NOMO-1 treated with dmso at 0.1 percent for 144 hours (cell line): ENCODE measurements around the gene SERINC5.
"Not testable (repeated sequence)": the region's sequence is repeated elsewhere in the genome, so short reads cannot be mapped to it uniquely, and the experiment has no call there.

Experiments used
- DNase-seq: peaks from one replicate; lab custom pipeline; 2025; ENCODE audit not compliant: unreplicated experiment; lab: John Stamatoyannopoulos, UW

SERINC5 gene

GRCh38 chr5:80255811-80256712 lies at the start of gene SERINC5:
SERINC5 (minus strand) TSS chr5:80256048; CDS start chr5:80255922, 126 bp downstream.
- DNase-seq: peak; percentile 79

GRCh38 chr5:80302636-80303035 lies 46.8 kb upstream of the SERINC5 start:
- DNase-seq: no peak

GRCh38 chr5:80301342-80301741 lies 45.5 kb upstream of the SERINC5 start:
- not testable (repeated sequence) for DNase-seq

- not testable (repeated sequence) for DNase-seq
Observed at GRCh38 chr5:80300796-80301195, 44.9 kb upstream of the SERINC5 start.

- DNase-seq: no peak
Observed at GRCh38 chr5:80300125-80300524, 44.3 kb upstream of the SERINC5 start.

GRCh38 chr5:80299601-80300000 lies 43.8 kb upstream of the SERINC5 start:
- DNase-seq: no peak

- DNase-seq: no peak
Observed at GRCh38 chr5:80296121-80296520, 40.3 kb upstream of the SERINC5 start.

- DNase-seq: no peak
Observed at GRCh38 chr5:80291761-80292160, 35.9 kb upstream of the SERINC5 start.

GRCh38 chr5:80289320-80289719 lies 33.5 kb upstream of the SERINC5 start:
- no peak for DNase-seq

- DNase-seq: no peak
Observed at GRCh38 chr5:80288177-80288576, 32.3 kb upstream of the SERINC5 start.

- no peak for DNase-seq
Observed at GRCh38 chr5:80284720-80285119, 28.9 kb upstream of the SERINC5 start.

- no peak for DNase-seq
Observed at GRCh38 chr5:80283360-80283759, 27.5 kb upstream of the SERINC5 start.

GRCh38 chr5:80282054-80282453 lies 26.2 kb upstream of the SERINC5 start:
- DNase-seq: no peak

- DNase-seq: no peak
Observed at GRCh38 chr5:80277191-80277590, 21.3 kb upstream of the SERINC5 start.

- no peak for DNase-seq
Observed at GRCh38 chr5:80276186-80276585, 20.3 kb upstream of the SERINC5 start.

GRCh38 chr5:80275347-80275746 lies 19.5 kb upstream of the SERINC5 start:
- DNase-seq: no peak

- not testable (repeated sequence) for DNase-seq
Observed at GRCh38 chr5:80270543-80270942, 14.7 kb upstream of the SERINC5 start.

- DNase-seq: no peak
Observed at GRCh38 chr5:80269991-80270438, 14.2 kb upstream of the SERINC5 start.

GRCh38 chr5:80268916-80269315 lies 13.1 kb upstream of the SERINC5 start:
- DNase-seq: no peak

GRCh38 chr5:80266566-80266965 lies 10.7 kb upstream of the SERINC5 start:
- no peak for DNase-seq

- no peak for DNase-seq
Observed at GRCh38 chr5:80260461-80260860, 4.6 kb upstream of the SERINC5 start.

GRCh38 chr5:80259511-80260203 lies 3.8 kb upstream of the SERINC5 start:
- DNase-seq: no peak
